GM12864 (cell line): ENCODE measurements around the gene BDKRB1.

ENCODE experiments used
- DNase-seq: peaks from one replicate; pipeline ENCODE4 v3.0.0-alpha.2; 2011; ENCODE audit warnings: low read depth
- H3K4me3 ChIP-seq: 2 replicates; pipeline ENCODE4 v1.5.1; 2011; ENCODE audit warnings: mild to moderate bottlenecking, low read depth, low read length, control low read depth
- CTCF ChIP-seq: IDR thresholded peaks from 2 replicates; pipeline ENCODE4 v1.5.1; 2011; ENCODE audit warnings: low read depth, mild to moderate bottlenecking, moderate library complexity, low read length, control low read depth, inconsistent platforms; ENCODE audit errors: missing control alignments

BDKRB1 gene

GRCh38 chr14:96224480-96225096 lies 31.4 kb upstream of the BDKRB1 start:
- no peak for TF ChIP-seq CTCF
- H3K4me3 ChIP-seq, result no peak overlapping the region
- DNase-seq, result no peak

- H3K4me3 ChIP-seq, result no peak overlapping the region
- TF ChIP-seq CTCF, result no peak
- no peak for DNase-seq
These were observed 30.8 kb upstream of the BDKRB1 start for GRCh38 chr14:96225213-96225612.

GRCh38 chr14:96225745-96226151 lies 30.3 kb upstream of the BDKRB1 start:
- no peak for DNase-seq
- no peak for TF ChIP-seq CTCF

GRCh38 chr14:96227428-96227827 lies 28.6 kb upstream of the BDKRB1 start:
- no peak for DNase-seq
- TF ChIP-seq CTCF, result no peak
- H3K4me3 ChIP-seq, result no peak overlapping the region

More at GRCh38 chr14:96225745-96226151, 30.3 kb upstream of the BDKRB1 start:
- no peak overlapping the region for H3K4me3 ChIP-seq

GRCh38 chr14:96229315-96229714 lies 26.7 kb upstream of the BDKRB1 start:
- DNase-seq, result no peak
- no peak for TF ChIP-seq CTCF
- H3K4me3 ChIP-seq, result no peak overlapping the region

GRCh38 chr14:96231056-96231455 lies 25.0 kb upstream of the BDKRB1 start:
- H3K4me3 ChIP-seq, result no peak overlapping the region
- TF ChIP-seq CTCF, result no peak
- no peak for DNase-seq

GRCh38 chr14:96231526-96232130 lies 24.4 kb upstream of the BDKRB1 start:
- no peak for TF ChIP-seq CTCF
- no peak for DNase-seq
- no peak overlapping the region for H3K4me3 ChIP-seq
